Kidney epithelial cell (primary cell): ENCODE measurements around the gene TNFSF15. TPM values are rescaled to one million over a fixed set of nuclear protein-coding genes. Genes with fewer than 3 reads are reported as not detected.
A peak's percentile ranks its signal among the peaks of the same experiment; 100 is the strongest.

Experiments
- DNase-seq: peaks from one replicate; pipeline ENCODE4 v3.0.0-alpha.2; 2010; ENCODE audit warnings: low read depth
- H3K27me3 ChIP-seq: 2 replicates; pipeline ENCODE4 v1.6.0; 2011; ENCODE audit warnings: low read length; ENCODE audit not compliant: control insufficient read depth, insufficient read depth
- H3K36me3 ChIP-seq: 2 replicates; pipeline ENCODE4 v1.5.1; 2011; ENCODE audit warnings: low read length; ENCODE audit not compliant: control insufficient read depth, insufficient read depth
- H3K4me3 ChIP-seq: 2 replicates; pipeline ENCODE4 v1.5.1; 2011; ENCODE audit warnings: low read depth, mild to moderate bottlenecking, control low read depth, low read length
- total RNA-seq: library from RNA; depleted of rRNA; stranded (reverse); fragments of >200 nt; gene quantifications from 2 replicates; pipeline ENCODE4 v1.2.3, GENCODE V29; 2015
- TF ChIP-seq, protein P1 (sequence below): IDR thresholded peaks from 2 replicates; pipeline ENCODE4 v1.5.1; 2011; ENCODE audit warnings: mild to moderate bottlenecking, moderate library complexity, low read length, control low read depth, inconsistent platforms; ENCODE audit not compliant: insufficient read depth, poor library complexity, severe bottlenecking

TNFSF15 gene
- total RNA-seq, 1 donor from 2014 or later, result 11.7 TPM

GRCh38 chr9:114784721-114785279, 21.0 kb downstream of the TNFSF15 start:
- no peaks in the 10 kb centered on the region for H3K36me3 ChIP-seq
- TF ChIP-seq, protein P1, sequence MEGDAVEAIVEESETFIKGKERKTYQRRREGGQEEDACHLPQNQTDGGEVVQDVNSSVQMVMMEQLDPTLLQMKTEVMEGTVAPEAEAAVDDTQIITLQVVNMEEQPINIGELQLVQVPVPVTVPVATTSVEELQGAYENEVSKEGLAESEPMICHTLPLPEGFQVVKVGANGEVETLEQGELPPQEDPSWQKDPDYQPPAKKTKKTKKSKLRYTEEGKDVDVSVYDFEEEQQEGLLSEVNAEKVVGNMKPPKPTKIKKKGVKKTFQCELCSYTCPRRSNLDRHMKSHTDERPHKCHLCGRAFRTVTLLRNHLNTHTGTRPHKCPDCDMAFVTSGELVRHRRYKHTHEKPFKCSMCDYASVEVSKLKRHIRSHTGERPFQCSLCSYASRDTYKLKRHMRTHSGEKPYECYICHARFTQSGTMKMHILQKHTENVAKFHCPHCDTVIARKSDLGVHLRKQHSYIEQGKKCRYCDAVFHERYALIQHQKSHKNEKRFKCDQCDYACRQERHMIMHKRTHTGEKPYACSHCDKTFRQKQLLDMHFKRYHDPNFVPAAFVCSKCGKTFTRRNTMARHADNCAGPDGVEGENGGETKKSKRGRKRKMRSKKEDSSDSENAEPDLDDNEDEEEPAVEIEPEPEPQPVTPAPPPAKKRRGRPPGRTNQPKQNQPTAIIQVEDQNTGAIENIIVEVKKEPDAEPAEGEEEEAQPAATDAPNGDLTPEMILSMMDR, result no peak
- H3K4me3 ChIP-seq, result no peak overlapping the region
- no peak for DNase-seq
- no peaks in the 10 kb centered on the region for H3K27me3 ChIP-seq

DNA sequence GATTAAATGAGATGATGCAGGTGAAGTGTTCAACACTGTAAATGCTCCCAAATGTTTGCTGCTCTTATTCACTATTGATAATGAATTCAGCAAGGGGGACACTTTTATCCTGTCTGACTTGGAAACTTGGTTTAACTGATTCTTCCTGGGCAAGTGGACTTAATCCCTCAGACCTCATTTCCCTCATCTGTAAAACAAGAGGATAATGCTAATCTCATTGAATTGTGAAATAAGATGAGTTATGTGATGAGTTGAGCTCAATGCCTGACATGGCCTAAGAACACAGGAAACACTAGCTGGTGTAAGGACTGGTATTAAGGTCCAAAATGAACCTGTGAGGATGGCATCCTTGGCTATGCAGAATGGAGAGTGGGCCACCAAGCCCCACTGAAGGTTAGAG, 23.3 kb downstream of the TNFSF15 start:
- no peaks in the 10 kb centered on the region for H3K36me3 ChIP-seq
- no peak for DNase-seq
- no peak overlapping the region for H3K4me3 ChIP-seq
- no peaks in the 10 kb centered on the region for H3K27me3 ChIP-seq
- TF ChIP-seq, protein P1, result no peak

- TF ChIP-seq, protein P1, result no peak
- Histone ChIP-seq H3K36me3 (no peaks in the 10 kb centered on the region), H3K27me3 (no peaks in the 10 kb centered on the region), H3K4me3 (no peak overlapping the region)
- DNase-seq, result peak; percentile 92
These were observed 26.4 kb downstream of the TNFSF15 start for GRCh38 chr9:114779352-114779845.

- H3K27me3 ChIP-seq, result no peaks in the 10 kb centered on the region
- TF ChIP-seq, protein P1, result no peak
These were observed 27.8 kb downstream of the TNFSF15 start for GRCh38 chr9:114777821-114778609.

GRCh38 chr9:114776683-114777399, 29.0 kb downstream of the TNFSF15 start:
- TF ChIP-seq, protein P1, result no peak
- no peak for DNase-seq
- H3K36me3 ChIP-seq, result no peaks in the 10 kb centered on the region
- H3K4me3 ChIP-seq, result no peak overlapping the region
- no peaks in the 10 kb centered on the region for H3K27me3 ChIP-seq

More at GRCh38 chr9:114777821-114778609, 27.8 kb downstream of the TNFSF15 start:
- Histone ChIP-seq H3K36me3 (no peaks in the 10 kb centered on the region), H3K4me3 (no peak overlapping the region)
- DNase-seq, result no peak
